ENCODE measurements around the gene NFE2L3. TPM values are rescaled to one million over a fixed set of nuclear protein-coding genes. Genes with fewer than 3 reads are reported as not detected.

Gene NFE2L3
- total and polyA plus RNA-seq, 4 donors = 0.32 to 1.9 (median 1.3) TPM

GRCh38 chr7:26143298-26144048, 8.5 kb upstream of the NFE2L3 start:
- H3K9ac ChIP-seq (ENCODE audit: low read depth in 1 of 2, low read length in 2 of 2) = no peak overlapping the region
- H3K4me1 ChIP-seq (ENCODE audit: control insufficient read depth in 4 of 4, insufficient read depth in 4 of 4, low read length in 3 of 4) = no peaks in the 10 kb centered on the region
- peaks cover 0 to 2% (median 0%) of the 10 kb centered on the region in 4 donors for H3K27me3 ChIP-seq (ENCODE audit: control insufficient read depth in 4 of 4, insufficient read depth in 4 of 4, low read length in 3 of 4)
- no peaks in the 10 kb centered on the region for H3K9me3 ChIP-seq (ENCODE audit: control insufficient read depth in 4 of 4, low read length in 3 of 4)
- H3K36me3 ChIP-seq (ENCODE audit: control insufficient read depth in 4 of 4, insufficient read depth in 3 of 4, low read depth in 1 of 4, low read length in 3 of 4) = no peaks in the 10 kb centered on the region
- 61% methylated on average over 5 of the region's 5 CpGs for WGBS
- TF ChIP-seq EGR1 (IDR thresholded peaks at IDR 0.05; ENCODE audit: low read depth in 2 of 2) = no peak
- no peak for TF ChIP-seq JUND (IDR thresholded peaks at IDR 0.05)
- TF ChIP-seq ZBTB33 (IDR thresholded peaks at IDR 0.05) = no peak
- TF ChIP-seq CTCF (IDR thresholded peaks at IDR 0.05; ENCODE audit: low read depth, low read length, missing input control) = no peak
- no peak for TF ChIP-seq NR2F2 (IDR thresholded peaks at IDR 0.05)
- TF ChIP-seq RAD21 (IDR thresholded peaks at IDR 0.05) = no peak
- no peak for TF ChIP-seq FOXA1 (IDR thresholded peaks at IDR 0.05)
- no peak for TF ChIP-seq SP1 (IDR thresholded peaks at IDR 0.05)
- no peak for TF ChIP-seq GABPA (IDR thresholded peaks at IDR 0.05 in 1 of 2, conservative IDR thresholded peaks at IDR 0.05 in 1 of 2)
- TF ChIP-seq REST (IDR thresholded peaks at IDR 0.05) = no peak
- no peak overlapping the region for H3K4me3 ChIP-seq (ENCODE audit: low read depth in 1 of 3, low read length in 3 of 3)
- DNase-seq (ENCODE audit: low spot score) = no peak
- no peak overlapping the region for H3K27ac ChIP-seq (ENCODE audit: low read depth in 1 of 2, low read length in 2 of 2)

- no peak for TF ChIP-seq HNF4A (conservative IDR thresholded peaks at IDR 0.05)
- no peak for TF ChIP-seq YY1 (IDR thresholded peaks at IDR 0.05)
- TF ChIP-seq ZBTB33 (IDR thresholded peaks at IDR 0.05) = no peak
- no peak for TF ChIP-seq GABPA (IDR thresholded peaks at IDR 0.05 in 1 of 2, conservative IDR thresholded peaks at IDR 0.05 in 1 of 2)
- Histone ChIP-seq H3K9me3 (ENCODE audit: control insufficient read depth in 4 of 4, low read length in 3 of 4) (no peaks in the 10 kb centered on the region), H3K27ac (ENCODE audit: low read depth in 1 of 2, low read length in 2 of 2) (no peak overlapping the region), H3K27me3 (ENCODE audit: control insufficient read depth in 4 of 4, insufficient read depth in 4 of 4, low read length in 3 of 4) (peaks cover 0 to 2% (median 0%) of the 10 kb centered on the region in 4 donors), H3K36me3 (ENCODE audit: control insufficient read depth in 4 of 4, insufficient read depth in 3 of 4, low read depth in 1 of 4, low read length in 3 of 4) (no peaks in the 10 kb centered on the region), H3K4me1 (ENCODE audit: control insufficient read depth in 4 of 4, insufficient read depth in 4 of 4, low read length in 3 of 4) (no peaks in the 10 kb centered on the region), H3K9ac (ENCODE audit: low read depth in 1 of 2, low read length in 2 of 2) (no peak overlapping the region), H3K4me3 (ENCODE audit: low read depth in 1 of 3, low read length in 3 of 3) (no peak overlapping the region)
- 94% methylated on average over 13 of the region's 13 CpGs for WGBS
- DNase-seq (ENCODE audit: low spot score) = no peak
Measured at GRCh38 chr7:26144184-26145080, 7.6 kb upstream of the NFE2L3 start.
